H9 (cell line): ENCODE data around the gene CSNK1A1L. TPM values are rescaled to one million over a fixed set of nuclear protein-coding genes. Genes with fewer than 3 reads are reported as not detected.

Experiments
- DNase-seq: peaks from one replicate; pipeline ENCODE4 v3.0.0-alpha.2; 2017
- H2AFZ ChIP-seq: one replicate; pipeline ENCODE4 v1.6.1; 2013; ENCODE audit warnings: mild to moderate bottlenecking, low read length, control low read depth, moderate library complexity
- H2AK5ac ChIP-seq: 2 replicates; pipeline ENCODE4 v1.6.1; 2013; ENCODE audit warnings: low read length, control low read depth, mixed read lengths; ENCODE audit not compliant: insufficient read length
- H2BK120ac ChIP-seq: one replicate; pipeline ENCODE4 v1.6.1; 2013; ENCODE audit warnings: low read depth, mild to moderate bottlenecking, low read length, control low read depth, inconsistent platforms; ENCODE audit not compliant: poor library complexity, severe bottlenecking
- H2BK12ac ChIP-seq: 2 replicates; pipeline ENCODE4 v1.6.1; 2013; ENCODE audit warnings: low read length, control low read depth, mixed read lengths, low read depth; ENCODE audit not compliant: insufficient read length
- H2BK15ac ChIP-seq: 2 replicates; pipeline ENCODE4 v1.6.1; 2013; ENCODE audit warnings: low read depth, low read length, control low read depth
- H2BK20ac ChIP-seq: one replicate; pipeline ENCODE4 v1.6.1; 2013; ENCODE audit warnings: low read depth, mild to moderate bottlenecking, low read length, control low read depth, inconsistent platforms; ENCODE audit not compliant: poor library complexity, severe bottlenecking
- H2BK5ac ChIP-seq: 2 replicates; pipeline ENCODE4 v1.6.1; 2013; ENCODE audit warnings: low read length, control low read depth, mixed read lengths; ENCODE audit not compliant: insufficient read length
- H3K14ac ChIP-seq: 2 replicates; pipeline ENCODE4 v1.6.1; 2013; ENCODE audit warnings: low read length, control low read depth; ENCODE audit not compliant: insufficient read depth
- H3K18ac ChIP-seq: 2 replicates; pipeline ENCODE4 v1.6.1; 2013; ENCODE audit warnings: low read depth, mild to moderate bottlenecking, mixed read lengths, low read length, control low read depth; ENCODE audit not compliant: insufficient read length
- H3K23ac ChIP-seq: 2 replicates; pipeline ENCODE4 v1.6.1; 2013; ENCODE audit warnings: low read length, control low read depth, mixed read lengths, low read depth; ENCODE audit not compliant: insufficient read length
- H3K23me2 ChIP-seq: 2 replicates; pipeline ENCODE4 v1.6.1; 2013; ENCODE audit warnings: low read depth, mild to moderate bottlenecking, mixed read lengths, low read length, control low read depth; ENCODE audit not compliant: insufficient read length, poor library complexity, severe bottlenecking
- H3K27ac ChIP-seq: 2 replicates; pipeline ENCODE4 v1.5.1; 2013; ENCODE audit warnings: low read length, control low read depth, mixed read lengths, low read depth; ENCODE audit not compliant: insufficient read length
- H3K27me3 ChIP-seq: 2 replicates; pipeline ENCODE4 v1.6.1; 2013; ENCODE audit warnings: low read length, control low read depth, inconsistent platforms; ENCODE audit not compliant: insufficient read depth
- H3K4ac ChIP-seq: 2 replicates; pipeline ENCODE4 v1.6.1; 2013; ENCODE audit warnings: low read depth, mild to moderate bottlenecking, control low read depth, inconsistent platforms, low read length, moderate library complexity
- H3K4me1 ChIP-seq: 2 replicates; pipeline ENCODE4 v1.6.1; 2013; ENCODE audit warnings: low read length, control low read depth, inconsistent platforms; ENCODE audit not compliant: insufficient read depth
- H3K4me2 ChIP-seq: 2 replicates; pipeline ENCODE4 v1.6.1; 2013; ENCODE audit warnings: low read length, control low read depth, mixed read lengths; ENCODE audit not compliant: insufficient read length, insufficient read depth
- H3K56ac ChIP-seq: 2 replicates; pipeline ENCODE4 v1.6.1; 2013; ENCODE audit warnings: low read depth, mild to moderate bottlenecking, mixed read lengths, low read length, control low read depth; ENCODE audit not compliant: insufficient read length
- H3K79me1 ChIP-seq: 2 replicates; pipeline ENCODE4 v1.6.1; 2013; ENCODE audit warnings: low read depth, mild to moderate bottlenecking, moderate library complexity, low read length, control low read depth, inconsistent platforms; ENCODE audit not compliant: insufficient read depth, poor library complexity, severe bottlenecking
- H3K79me2 ChIP-seq: 2 replicates; pipeline ENCODE4 v1.6.1; 2013; ENCODE audit warnings: low read length, control low read depth, inconsistent platforms; ENCODE audit not compliant: insufficient read depth
- H3K9ac ChIP-seq: 2 replicates; pipeline ENCODE4 v1.6.1; 2013; ENCODE audit warnings: low read length, control low read depth, mixed read lengths; ENCODE audit not compliant: insufficient read length; ENCODE audit errors: extremely low read depth
- H3K9me3 ChIP-seq: one replicate; pipeline ENCODE4 v1.6.1; 2013; ENCODE audit warnings: low read depth, low read length, inconsistent platforms; ENCODE audit not compliant: control insufficient read depth
- H3T11ph ChIP-seq: one replicate; pipeline ENCODE4 v1.6.1; 2013; ENCODE audit warnings: mild to moderate bottlenecking, low read length, control low read depth, inconsistent platforms
- H4K20me1 ChIP-seq: one replicate; pipeline ENCODE4 v1.6.1; 2013; ENCODE audit not compliant: control insufficient read depth, insufficient read length, insufficient read depth
- H4K5ac ChIP-seq: 2 replicates; pipeline ENCODE4 v1.6.1; 2013; ENCODE audit warnings: low read depth, mild to moderate bottlenecking, mixed read lengths, low read length, control low read depth; ENCODE audit not compliant: insufficient read length
- H4K8ac ChIP-seq: replicated peaks from 2 replicates; pipeline ENCODE4 v1.6.1; 2013; ENCODE audit warnings: low read length, control low read depth, mixed read lengths, low read depth; ENCODE audit not compliant: insufficient read length
- H4K91ac ChIP-seq: 2 replicates; pipeline ENCODE4 v1.6.1; 2013; ENCODE audit warnings: low read depth, mild to moderate bottlenecking, moderate library complexity, mixed read lengths, low read length, control low read depth; ENCODE audit not compliant: insufficient read length
- H3K27ac Mint-ChIP-seq, 3 experiments: 2 replicates in 2 of 3; 3 replicates in 1 of 3; pipeline ENCODE4 v1.8.0; 2020 to 2021; ENCODE audit warnings: mixed read lengths in 3 of 3, mild to moderate bottlenecking in 1 of 3, moderate library complexity in 1 of 3
- H3K27me3 Mint-ChIP-seq: 2 replicates; pipeline ENCODE4 v1.8.0; 2021; ENCODE audit warnings: low read depth, mild to moderate bottlenecking, moderate library complexity, mixed read lengths
- H3K36me3 Mint-ChIP-seq, 3 experiments: 2 replicates in 2 of 3; 3 replicates in 1 of 3; pipeline ENCODE4 v1.8.0; 2020 to 2021; ENCODE audit warnings: low read depth in 3 of 3, mixed read lengths in 3 of 3; ENCODE audit not compliant: insufficient read depth in 1 of 3
- H3K4me1 Mint-ChIP-seq, 2 experiments: 2 replicates each; pipeline ENCODE4 v1.8.0; 2020; ENCODE audit warnings: mixed read lengths in 2 of 2
- H3K4me3 Mint-ChIP-seq, 2 experiments: 2 replicates in 1 of 2; 3 replicates in 1 of 2; pipeline ENCODE4 v1.8.0; 2020 to 2021; ENCODE audit warnings: mild to moderate bottlenecking in 2 of 2, mixed read lengths in 2 of 2, moderate library complexity in 1 of 2
- H3K9me3 Mint-ChIP-seq, 2 experiments: 2 replicates in 1 of 2; 3 replicates in 1 of 2; pipeline ENCODE4 v1.8.0; 2020; ENCODE audit warnings: mild to moderate bottlenecking in 2 of 2, mixed read lengths in 2 of 2, moderate library complexity in 1 of 2
- WGBS: extraction: QIAGEN DNeasy Blood & Tissue Kit; methylation state at CpG from one replicate; pipeline ENCODE4 v1.1.7; 2013; ENCODE audit warnings: missing lambda C conversion rate, low lambda C conversion rate, mixed read lengths; ENCODE audit not compliant: insufficient read length; ENCODE audit errors: extremely low coverage; 5-methylcytosine and 5-hydroxymethylcytosine counted together
- total RNA-seq: library from RNA; stranded (reverse); gene quantifications from 2 replicates; pipeline ENCODE4 v1.2.1, GENCODE V29; 2021
- TF ChIP-seq, protein P1 (sequence below): fragments of 200-600 bp; sonication (generic); conservative IDR thresholded peaks from 3 replicates; pipeline ENCODE4 v1.8.0; 2021; ENCODE audit warnings: antibody characterized with exemption, mild to moderate bottlenecking

Gene CSNK1A1L
- total RNA-seq, 1 experiment from 2014 or later = not detected

DNA sequence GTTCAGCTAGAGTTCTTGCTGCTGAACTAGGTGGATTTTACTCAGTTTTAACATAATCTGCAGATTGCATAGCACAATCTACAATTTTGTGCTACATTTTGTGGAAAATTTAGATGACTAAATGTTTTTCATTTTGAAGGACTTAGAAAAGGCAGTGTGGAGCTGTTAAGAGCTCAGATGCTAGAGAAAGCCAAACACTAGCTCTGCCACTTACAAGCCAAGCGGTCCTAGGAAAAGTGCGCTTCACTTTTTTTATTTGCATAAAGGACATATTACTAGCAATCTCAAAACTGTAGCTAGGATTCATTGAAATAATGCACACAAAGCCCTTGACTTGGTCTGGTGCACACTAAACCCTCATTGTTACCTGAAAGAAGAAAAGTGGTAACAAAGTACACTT, 8.1 kb upstream of the CSNK1A1L start:
- WGBS = no CpG with 5 or more reads among the region's 2 CpGs
- no peak overlapping the region for H2BK120ac ChIP-seq
- H3K4me2 ChIP-seq = no peak overlapping the region
- no peak for DNase-seq
- no peak overlapping the region for H3K27ac ChIP-seq
- no peak overlapping the region for H4K5ac ChIP-seq
- TF ChIP-seq, protein P1, sequence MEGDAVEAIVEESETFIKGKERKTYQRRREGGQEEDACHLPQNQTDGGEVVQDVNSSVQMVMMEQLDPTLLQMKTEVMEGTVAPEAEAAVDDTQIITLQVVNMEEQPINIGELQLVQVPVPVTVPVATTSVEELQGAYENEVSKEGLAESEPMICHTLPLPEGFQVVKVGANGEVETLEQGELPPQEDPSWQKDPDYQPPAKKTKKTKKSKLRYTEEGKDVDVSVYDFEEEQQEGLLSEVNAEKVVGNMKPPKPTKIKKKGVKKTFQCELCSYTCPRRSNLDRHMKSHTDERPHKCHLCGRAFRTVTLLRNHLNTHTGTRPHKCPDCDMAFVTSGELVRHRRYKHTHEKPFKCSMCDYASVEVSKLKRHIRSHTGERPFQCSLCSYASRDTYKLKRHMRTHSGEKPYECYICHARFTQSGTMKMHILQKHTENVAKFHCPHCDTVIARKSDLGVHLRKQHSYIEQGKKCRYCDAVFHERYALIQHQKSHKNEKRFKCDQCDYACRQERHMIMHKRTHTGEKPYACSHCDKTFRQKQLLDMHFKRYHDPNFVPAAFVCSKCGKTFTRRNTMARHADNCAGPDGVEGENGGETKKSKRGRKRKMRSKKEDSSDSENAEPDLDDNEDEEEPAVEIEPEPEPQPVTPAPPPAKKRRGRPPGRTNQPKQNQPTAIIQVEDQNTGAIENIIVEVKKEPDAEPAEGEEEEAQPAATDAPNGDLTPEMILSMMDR = no peak
- H3K27me3 Mint-ChIP-seq = no peaks in the 10 kb centered on the region
- H3K9me3 ChIP-seq = no peaks in the 10 kb centered on the region
- no peak overlapping the region for H3K18ac ChIP-seq
- no peak overlapping the region for H3T11ph ChIP-seq
- no peaks in the 10 kb centered on the region for H3K27me3 ChIP-seq
- H2AFZ ChIP-seq = no peak overlapping the region
- no peak overlapping the region for H4K8ac ChIP-seq
- no peak overlapping the region; a peak in 1 of 7 replicates for H3K27ac Mint-ChIP-seq
- no peaks in the 10 kb centered on the region for H3K9me3 Mint-ChIP-seq
- no peaks in the 10 kb centered on the region for H3K36me3 Mint-ChIP-seq
- no peaks in the 10 kb centered on the region for H3K23me2 ChIP-seq
- H2AK5ac ChIP-seq = no peak overlapping the region
- H3K56ac ChIP-seq = no peak overlapping the region
- no peak overlapping the region for H3K14ac ChIP-seq
- no peak overlapping the region for H2BK5ac ChIP-seq
- no peak overlapping the region for H2BK20ac ChIP-seq
- H3K4me3 Mint-ChIP-seq = no peak overlapping the region
- no peak overlapping the region for H2BK12ac ChIP-seq
- no peaks in the 10 kb centered on the region for H3K79me1 ChIP-seq
- no peak overlapping the region for H3K9ac ChIP-seq
- H4K20me1 ChIP-seq = no peaks in the 10 kb centered on the region
- H3K79me2 ChIP-seq = no peaks in the 10 kb centered on the region
- H3K23ac ChIP-seq = no peak overlapping the region
- H3K4ac ChIP-seq = no peak overlapping the region
- peaks cover 0 to 2% of the 10 kb centered on the region in 2 experiments; a peak in 1 of 4 replicates for H3K4me1 Mint-ChIP-seq
- no peaks in the 10 kb centered on the region for H3K4me1 ChIP-seq
- H2BK15ac ChIP-seq = no peak overlapping the region
- H4K91ac ChIP-seq = no peak overlapping the region
